SK-N-MC (cell line): ENCODE measurements around the gene ZC2HC1C.

Source experiments
- EZH2 ChIP-seq: fragments of 200-600 bp; sonication (generic); IDR thresholded peaks from one replicate; pipeline ENCODE4 v1.6.1; 2017; ENCODE audit warnings: antibody characterized with exemption
- POLR2AphosphoS5 ChIP-seq: IDR thresholded peaks from 2 replicates; pipeline ENCODE4 v1.6.1; 2012; ENCODE audit warnings: mild to moderate bottlenecking, low read depth, low read length, borderline replicate concordance

GRCh38 chr14:75119056-75119455, 49.6 kb downstream of the ZC2HC1C start:
- no peak for TF ChIP-seq EZH2
- no peak for TF ChIP-seq POLR2AphosphoS5
